ENCODE data around the gene MDP1.

GRCh38 chr14:24179961-24180796 lies 35.7 kb downstream of the MDP1 start:
- TF ChIP-seq NFRKB (IDR thresholded peaks at IDR 0.05): no peak
- TF ChIP-seq L3MBTL2 (conservative IDR thresholded peaks at IDR 0.05): no peak
- TF ChIP-seq ELF4 (IDR thresholded peaks at IDR 0.05): no peak
- TF ChIP-seq FOXM1 (IDR thresholded peaks at IDR 0.05; ENCODE audit: borderline replicate concordance): no peak
- no peak for TF ChIP-seq HDGF (IDR thresholded peaks at IDR 0.05; ENCODE audit: borderline replicate concordance)
- no peak for TF ChIP-seq TARDBP (IDR thresholded peaks at IDR 0.05)
- no peak for TF ChIP-seq SP1 (IDR thresholded peaks at IDR 0.05)
- no peak for TF ChIP-seq CTBP1 (IDR thresholded peaks at IDR 0.05; ENCODE audit: borderline replicate concordance)
- no peak for TF ChIP-seq ZNF384 (IDR thresholded peaks at IDR 0.05)
- no peak for TF ChIP-seq SUZ12 (IDR thresholded peaks at IDR 0.05)
- TF ChIP-seq FOXA1 (IDR thresholded peaks at IDR 0.05): no peak
- no peak for TF ChIP-seq ARNT (IDR thresholded peaks at IDR 0.05)
- no peak for TF ChIP-seq LEF1 (IDR thresholded peaks at IDR 0.05; ENCODE audit: borderline replicate concordance)

All from HEK293T (cell line).